K562 (cell line): ENCODE data around the gene RPTOR. TPM values are rescaled to one million over a fixed set of nuclear protein-coding genes. Genes with fewer than 3 reads are reported as not detected.

Experiments
- ATAC-seq: fragments of 200-7000 bp; cut with Tn5 transposase; 3 replicates; pipeline ENCODE4 v1.9.1; 2020; ENCODE audit warnings: moderate library complexity
- BruUV-seq: library from RNA; stranded (reverse); fragments of 400-500 nt; replicated peaks from 2 replicates; lab custom pipeline; 2021; lab: Mats Ljungman, UMichigan
- CTCF ChIA-PET: fragments of 300-600 bp; formaldehyde crosslinking; extraction: SDS; loops from one replicate; lab custom pipeline; 2021; ENCODE audit warnings: low intra/inter-chr PET ratio; lab: Yijun Ruan, JAX
- POLR2A ChIA-PET: fragments of 300-600, 350-650 bp; sonication (Branson Sonifier 250); formaldehyde crosslinking; extraction: SDS; loops from one replicate; lab custom pipeline; 2021; ENCODE audit warnings: antibody characterized with exemption, inconsistent platforms; lab: Yijun Ruan, JAX
- DNase-seq, 4 experiments: peaks; one replicate each; pipeline versions ENCODE4 v3.0.0 to v3.0.0-alpha.2; 2011 to 2018; ENCODE audit warnings: low spot score in 3 of 4, mixed read lengths in 3 of 4; ENCODE audit errors: extremely low read depth in 1 of 4
- FAIRE-seq: peaks from 2 replicates; lab custom pipeline; 2011; peaks lifted over from hg19 to GRCh38; lab: Jason Lieb, UNC
- H2AFZ ChIP-seq: 2 replicates; pipeline ENCODE4 v1.6.0; 2011; ENCODE audit warnings: low read depth, low read length, control low read depth, inconsistent platforms
- H3K27ac ChIP-seq: fragments of 200-600 bp; 3 replicates; pipeline ENCODE4 v1.8.0; 2011; ENCODE audit warnings: low read depth, mild to moderate bottlenecking, control low read depth, inconsistent platforms, low read length, moderate library complexity, mixed read lengths; ENCODE audit errors: extremely low read depth
- H3K27me3 ChIP-seq, 2 experiments: fragments of 300-600 bp in 1 of 2; 2 replicates in 1 of 2; 3 replicates in 1 of 2; pipeline versions ENCODE4 v1.6.0 to v1.8.0; 2011; ENCODE audit warnings: inconsistent platforms in 2 of 2, low read length in 2 of 2, mild to moderate bottlenecking in 1 of 2, mixed read lengths in 1 of 2, moderate library complexity in 1 of 2; ENCODE audit not compliant: control insufficient read depth in 2 of 2, insufficient read depth in 2 of 2
- H3K36me3 ChIP-seq: fragments of 300-600 bp; 3 replicates; pipeline ENCODE4 v1.8.0; 2011; ENCODE audit warnings: mild to moderate bottlenecking, low read length, inconsistent platforms; ENCODE audit not compliant: control insufficient read depth, insufficient read depth
- H3K4me1 ChIP-seq, 2 experiments: fragments of 200-600 bp in 1 of 2; replicated peaks in 1 of 2; 2 replicates in 1 of 2; 3 replicates in 1 of 2; pipeline versions ENCODE4 v1.5.1 to v1.8.0; 2011; ENCODE audit warnings: inconsistent platforms in 2 of 2, low read length in 2 of 2, mild to moderate bottlenecking in 1 of 2, mixed read lengths in 1 of 2, moderate library complexity in 1 of 2; ENCODE audit not compliant: control insufficient read depth in 2 of 2, insufficient read depth in 2 of 2
- H3K4me2 ChIP-seq: 2 replicates; pipeline ENCODE4 v1.6.1; 2011; ENCODE audit warnings: low read length, control low read depth, inconsistent platforms, mixed read lengths; ENCODE audit not compliant: insufficient read depth
- H3K4me3 ChIP-seq: fragments of 200-600 bp; sonication (generic), shearing (Covaris generic); 2 replicates; pipeline ENCODE4 v1.5.1; 2016; ENCODE audit warnings: control low read depth, inconsistent platforms
- H3K79me2 ChIP-seq: fragments of 200-600 bp; 3 replicates; pipeline ENCODE4 v1.8.0; 2011; ENCODE audit warnings: low read length, inconsistent platforms; ENCODE audit not compliant: control insufficient read depth, insufficient read depth
- H3K9ac ChIP-seq, 2 experiments: 2 replicates each; pipeline versions ENCODE4 v1.6.0 to v1.6.1; 2011; ENCODE audit warnings: low read depth in 2 of 2, low read length in 2 of 2, control low read depth in 1 of 2, inconsistent platforms in 1 of 2, mild to moderate bottlenecking in 1 of 2, mixed read lengths in 1 of 2; ENCODE audit not compliant: insufficient read depth in 1 of 2
- H3K9me1 ChIP-seq: one replicate; pipeline ENCODE4 v1.6.0; 2011; ENCODE audit warnings: inconsistent platforms, mild to moderate bottlenecking, low read length, moderate library complexity; ENCODE audit not compliant: control insufficient read depth, insufficient read depth
- H3K9me3 ChIP-seq: replicated peaks from 2 replicates; pipeline ENCODE4 v1.5.1; 2011; ENCODE audit warnings: low read depth, low read length, inconsistent platforms; ENCODE audit not compliant: control insufficient read depth, insufficient read depth
- H4K20me1 ChIP-seq: replicated peaks from 2 replicates; pipeline ENCODE4 v1.6.1; 2011; ENCODE audit warnings: low read length, inconsistent platforms, mixed read lengths; ENCODE audit not compliant: control insufficient read depth, insufficient read depth
- ARID3B ChIP-seq: fragments of 250-450 bp; sonication (Bioruptor Pico); IDR thresholded peaks from 2 replicates; pipeline ENCODE4 v1.4.0; 2020; ENCODE audit warnings: borderline replicate concordance
- GTF2F1 ChIP-seq: IDR thresholded peaks from 2 replicates; pipeline ENCODE4 v1.6.1; 2011; ENCODE audit warnings: low read depth, low read length, improper control_type of control experiment
- MCM3 ChIP-seq: fragments of 450-650 bp; IDR thresholded peaks from 2 replicates; pipeline ENCODE4 v1.6.1; 2016
- NFIC ChIP-seq: fragments of 450-650 bp; IDR thresholded peaks from 2 replicates; pipeline ENCODE4 v1.6.1; 2017; ENCODE audit warnings: mild to moderate bottlenecking, inconsistent platforms
- ZNF184 ChIP-seq: sonication (generic); formaldehyde crosslinking; IDR thresholded peaks from 2 replicates; pipeline ENCODE4 v1.5.0; 2020; ENCODE audit warnings: missing genetic modification reagents
- ZNF398 ChIP-seq: fragments of 250-450 bp; sonication (Bioruptor Pico); IDR thresholded peaks from 2 replicates; pipeline ENCODE4 v1.8.0; 2021; ENCODE audit warnings: moderate library complexity, mild to moderate bottlenecking, inconsistent platforms
- ZNF655 ChIP-seq: fragments of 250-450 bp; sonication (Bioruptor Pico); IDR thresholded peaks from 2 replicates; pipeline ENCODE4 v1.5.0; 2021
- ZNF695 ChIP-seq: fragments of 450-650 bp; formaldehyde crosslinking; IDR thresholded peaks from 2 replicates; pipeline ENCODE4 v1.4.0; 2020; ENCODE audit warnings: mild to moderate bottlenecking, moderate library complexity
- ZNF77 ChIP-seq: fragments of 250-450 bp; sonication (Bioruptor Pico); IDR thresholded peaks from 2 replicates; pipeline ENCODE4 v1.5.0; 2020
- WGBS: fragments of 100-300 bp; shearing (Covaris generic); methylation state at CpG from one replicate; pipeline ENCODE4 v1.1.6; 2016; ENCODE audit warnings: low coverage, mixed read lengths; ENCODE audit not compliant: insufficient coverage; ENCODE audit errors: missing lambda C conversion rate; 5-methylcytosine and 5-hydroxymethylcytosine counted together
- in situ Hi-C: fragments of 300-500 bp; cut with MboI; formaldehyde crosslinking; loops from 4 replicates; pipeline ENCODE4 v1.15.0; 2018; ENCODE audit warnings: inconsistent platforms, mixed read lengths
- intact Hi-C: fragments of 100-400 bp; cut with micrococcal nuclease; formaldehyde crosslinking; loops from 2 replicates; pipeline ENCODE4 v1.14.2; 2022
- polyA plus RNA-seq, 8 experiments: library from polyadenylated mRNA; depleted of rRNA in 4 of 8; stranded (reverse) in 5 of 8; unstranded in 3 of 8; fragments of >200 nt; fragmentation: Nextera tagmentation in 2 of 8; fragmentation: Illumina TruSeq in 1 of 8; extraction: Ambion mirVana in 2 of 8; extraction: Trizol in 1 of 8; gene quantifications; 2 replicates each; pipeline versions ENCODE4 v1.2.1 to v1.2.3, GENCODE V29; 2011 to 2014; ENCODE audit warnings: inconsistent platforms in 1 of 8, missing spikeins in 1 of 8
- total RNA-seq, 7 experiments: library from RNA; depleted of rRNA in 6 of 7; stranded (reverse); fragments of >200 nt in 6 of 7; fragmentation: Illumina TruSeq in 2 of 7; extraction: Trizol in 2 of 7; gene quantifications; 2 replicates each; pipeline versions ENCODE4 v1.2.1 to v1.2.3, GENCODE V29; 2011 to 2021; ENCODE audit warnings: low replicate concordance in 1 of 7

Gene RPTOR
- total and polyA plus RNA-seq, 9 of the 15 experiments (the other 6 are each of a cell fraction or from before 2014, with no cell fraction given), result 0.24 to 54.1 (median 10.2) TPM

GRCh38 chr17:80639658-80640057 is 95.0 kb downstream of the RPTOR start:
- H3K9ac ChIP-seq, result 0 out of 4 replicates have a peak overlapping the region, but pooled peaks of 1 of the 2 experiments have one; percentile 43
- H3K36me3 ChIP-seq, result peaks cover 9% of the 10 kb centered on the region; the same call in 1 of the 3 replicates
- 85% methylated on average over 2 of the region's 2 CpGs for WGBS
- ChIA-PET POLR2A (interaction anchor here (0.6 to 0.8 kb wide), 3 partner anchors 13 to 135 kb away, joined by 3 to 4 read pairs (median 3); no protein-coding TSS in a partner anchor), CTCF (no interaction called here)
- no peaks in the 10 kb centered on the region; a peak in 1 of 5 replicates for H3K27me3 ChIP-seq
- H3K4me2 ChIP-seq, result no peak overlapping the region
- no peak overlapping the region for H3K4me3 ChIP-seq
- no peaks in the 10 kb centered on the region for H3K9me3 ChIP-seq
- peaks cover 40% of the 10 kb centered on the region for H3K79me2 ChIP-seq
- no TSS peak for BruUV-seq
- no peak overlapping the region for H2AFZ ChIP-seq
- no peak for ATAC-seq
- no peaks in the 10 kb centered on the region; the same call in 1 of the 2 replicates for H4K20me1 ChIP-seq
- DNase-seq, result no peak
- intact Hi-C loops, result no loop called here
- no peaks in the 10 kb centered on the region for H3K9me1 ChIP-seq
- peaks cover 3 to 18% of the 10 kb centered on the region in 2 experiments; a peak in 3 of 5 replicates for H3K4me1 ChIP-seq
- TF ChIP-seq ZNF398 (CRISPR knock-in tag) (no peak), ZNF184 (CRISPR knock-in tag) (no peak), NFIC (peak; percentile 81), ZNF695 (no peak), GTF2F1 (no peak), MCM3 (no peak), ZNF77 (CRISPR knock-in tag) (no peak), ARID3B (CRISPR knock-in tag) (no peak), ZNF655 (CRISPR knock-in tag) (no peak)
- in situ Hi-C loops, result no loop called here
- FAIRE-seq, result no peak
- H3K27ac ChIP-seq, result no peak overlapping the region
